Astrocyte of the cerebellum (primary cell): ENCODE measurements around the gene ADGRG3.

Source experiments
- DNase-seq: peaks from one replicate; pipeline ENCODE4 v3.0.0-alpha.2; 2011; ENCODE audit warnings: low read depth
- H3K4me3 ChIP-seq: 2 replicates; pipeline ENCODE4 v1.5.1; 2011; ENCODE audit warnings: mild to moderate bottlenecking, low read depth, low read length, moderate library complexity
- CTCF ChIP-seq: IDR thresholded peaks from 2 replicates; pipeline ENCODE4 v1.5.1; 2012; ENCODE audit warnings: low read length, low read depth, moderate library complexity, mild to moderate bottlenecking; ENCODE audit errors: missing control alignments
- in situ Hi-C: cut with HindIII; loops from 2 replicates; pipeline ENCODE4 v1.10.0; 2017; ENCODE audit warnings: low sequenced_read_pairs

ADGRG3 gene

GRCh38 chr16:57663917-57664661 lies 4.0 kb upstream of the ADGRG3 start:
- no peak for DNase-seq
- no peak overlapping the region for H3K4me3 ChIP-seq
- in situ Hi-C loops: no loop called here
- TF ChIP-seq CTCF: no peak

GRCh38 chr16:57664662-57665025 lies 3.5 kb upstream of the ADGRG3 start:
- TF ChIP-seq CTCF: no peak
- no peak overlapping the region for H3K4me3 ChIP-seq
- in situ Hi-C loops: no loop called here
- no peak for DNase-seq

- DNase-seq: no peak
- TF ChIP-seq CTCF: no peak
- no peak overlapping the region for H3K4me3 ChIP-seq
- in situ Hi-C loops: no loop called here
Measured at GRCh38 chr16:57665541-57665940, 2.6 kb upstream of the ADGRG3 start.

GRCh38 chr16:57666353-57667047 lies 1.6 kb upstream of the ADGRG3 start:
- in situ Hi-C loops: no loop called here
- no peak for TF ChIP-seq CTCF
- H3K4me3 ChIP-seq: no peak overlapping the region
- DNase-seq: no peak

- in situ Hi-C loops: no loop called here
- TF ChIP-seq CTCF: no peak
- no peak overlapping the region for H3K4me3 ChIP-seq
- DNase-seq: no peak
Measured at GRCh38 chr16:57667048-57667525, 1.0 kb upstream of the ADGRG3 start.

- TF ChIP-seq CTCF: no peak
- no peak for DNase-seq
- in situ Hi-C loops: no loop called here
- no peak overlapping the region for H3K4me3 ChIP-seq
Measured at GRCh38 chr16:57667526-57668262, 412 bp upstream of the ADGRG3 start.
